ENCODE measurements around the gene SRCIN1. TPM values are rescaled to one million over a fixed set of nuclear protein-coding genes. Genes with fewer than 3 reads are reported as not detected.
"Not testable (repeated sequence)": the region's sequence is repeated elsewhere in the genome, so short reads cannot be mapped to it uniquely, and the experiment has no call there.

Gene SRCIN1
- total RNA-seq, 1 donor from 2014 or later = 0.25 TPM

DNA sequence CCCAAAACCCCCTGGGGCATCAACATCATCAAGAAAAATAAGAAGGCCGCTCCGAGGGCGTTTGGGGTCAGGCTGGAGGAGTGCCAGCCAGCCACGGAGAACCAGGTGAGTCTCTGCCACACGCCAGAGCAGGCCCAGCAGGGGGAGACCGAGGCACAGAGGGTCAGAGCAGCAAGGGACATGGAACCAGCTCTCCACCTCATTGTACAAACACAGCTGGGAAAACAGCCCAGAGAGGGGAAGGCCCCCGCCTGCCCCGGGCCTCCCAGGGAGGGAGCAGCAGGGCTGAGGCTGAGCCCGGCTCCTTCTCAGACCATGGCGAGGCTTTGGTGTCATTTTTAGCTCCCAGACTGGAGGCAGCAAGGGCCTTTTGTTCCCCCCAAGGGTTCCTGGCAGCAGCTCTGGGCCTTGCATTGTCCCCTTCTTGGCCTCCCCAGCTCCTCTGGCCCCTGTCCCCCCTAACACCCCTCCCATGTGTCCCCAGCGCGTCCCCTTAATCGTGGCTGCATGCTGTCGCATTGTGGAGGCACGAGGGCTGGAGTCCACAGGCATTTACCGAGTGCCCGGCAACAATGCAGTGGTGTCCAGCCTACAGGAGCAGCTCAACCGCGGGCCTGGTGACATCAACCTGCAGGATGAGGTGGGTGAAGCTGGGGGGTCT lies 123.6 kb downstream of the SRCIN1 start:
- DNase-seq (ENCODE audit: low read depth) = not testable (repeated sequence)

Other genes starting within 250 kb of the SRCIN1 start
- 7.5 and 47.9 TPM in 2 replicates for gene ARHGAP23, start 177.5 kb downstream of the SRCIN1 start, total RNA-seq
- 2.1 and 2.6 TPM in 2 replicates for gene EPOP, start 69.0 kb upstream of the SRCIN1 start, total RNA-seq
- gene MLLT6, start 99.3 kb upstream of the SRCIN1 start, total RNA-seq = 23.4 and 47.7 TPM in 2 replicates
- 2.0 and 2.4 TPM in 2 replicates for gene CISD3, start 124.4 kb upstream of the SRCIN1 start, total RNA-seq
- 1.7 and 8.6 TPM in 2 replicates for gene PCGF2, start 142.4 kb upstream of the SRCIN1 start, total RNA-seq
- gene PSMB3, start 146.8 kb upstream of the SRCIN1 start, total RNA-seq = 129 and 436 TPM in 2 replicates
- 51.6 and 74.6 TPM in 2 replicates for gene PIP4K2B, start 193.6 kb upstream of the SRCIN1 start, total RNA-seq
- 6.4 and 16.5 TPM in 2 replicates for gene CWC25, start 219.4 kb upstream of the SRCIN1 start, total RNA-seq
- 1,111 and 1,343 TPM in 2 replicates for gene RPL23, start 247.8 kb upstream of the SRCIN1 start, total RNA-seq